IMR-90 (cell line): ENCODE data around the gene NPY2R. TPM values are rescaled to one million over a fixed set of nuclear protein-coding genes. Genes with fewer than 3 reads are reported as not detected.

Experiments used
- ATAC-seq: fragments of 200-7000 bp; cut with Tn5 transposase; 2 replicates; pipeline ENCODE4 v1.9.1; 2020; ENCODE audit warnings: low read depth, mild to moderate bottlenecking, moderate library complexity
- BruUV-seq: library from RNA; stranded (reverse); fragments of 400-500 nt; replicated peaks from 2 replicates; lab custom pipeline; 2021; lab: Mats Ljungman, UMichigan
- CTCF ChIA-PET: fragments of 300-600 bp; formaldehyde crosslinking; extraction: SDS; loops from one replicate; lab custom pipeline; 2021; ENCODE audit warnings: antibody characterized with exemption; lab: Yijun Ruan, JAX
- POLR2A ChIA-PET: fragments of 300-600 bp; sonication (Branson Sonifier 250); formaldehyde crosslinking; loops from one replicate; lab custom pipeline; 2022; ENCODE audit warnings: antibody characterized with exemption; ENCODE audit not compliant: unreplicated experiment; lab: Charles Lee
- DNase-seq: peaks from one replicate; pipeline ENCODE4 v3.0.0; 2013
- H2AFZ ChIP-seq: replicated peaks from 2 replicates; pipeline ENCODE3; 2013; ENCODE audit warnings: low read length, mild to moderate bottlenecking; ENCODE audit not compliant: poor library complexity
- H2AK5ac ChIP-seq: 2 replicates; pipeline ENCODE4 v1.6.1; 2013; ENCODE audit warnings: low read depth, low read length, inconsistent platforms
- H2AK9ac ChIP-seq: replicated peaks from 2 replicates; pipeline ENCODE3; 2013; ENCODE audit warnings: mild to moderate bottlenecking, low read depth, low read length, moderate library complexity; ENCODE audit not compliant: poor library complexity
- H2BK120ac ChIP-seq: 2 replicates; pipeline ENCODE4 v1.6.1; 2013; ENCODE audit warnings: low read depth, low read length, inconsistent platforms
- H2BK15ac ChIP-seq: 3 replicates; pipeline ENCODE4 v1.6.1; 2013; ENCODE audit warnings: low read depth, low read length, inconsistent platforms
- H2BK20ac ChIP-seq: 2 replicates; pipeline ENCODE4 v1.6.1; 2013; ENCODE audit warnings: low read depth, mild to moderate bottlenecking, inconsistent platforms, low read length, moderate library complexity
- H2BK5ac ChIP-seq: 2 replicates; pipeline ENCODE4 v1.6.1; 2013; ENCODE audit warnings: mild to moderate bottlenecking, low read depth, low read length, inconsistent platforms; ENCODE audit not compliant: poor library complexity, severe bottlenecking
- H3K14ac ChIP-seq: replicated peaks from 2 replicates; pipeline ENCODE4 v1.6.1; 2013; ENCODE audit warnings: low read depth, low read length, inconsistent platforms
- H3K18ac ChIP-seq: 2 replicates; pipeline ENCODE4 v1.6.1; 2013; ENCODE audit warnings: low read depth, low read length, control low read depth
- H3K23ac ChIP-seq: 2 replicates; pipeline ENCODE4 v1.6.1; 2013; ENCODE audit warnings: low read depth, low read length, inconsistent platforms
- H3K27ac ChIP-seq: 2 replicates; pipeline ENCODE4 v1.5.1; 2013; ENCODE audit warnings: mild to moderate bottlenecking, control low read depth, low read length; ENCODE audit not compliant: insufficient read depth
- H3K27me3 ChIP-seq: 2 replicates; pipeline ENCODE4 v1.6.1; 2013; ENCODE audit warnings: low read length; ENCODE audit not compliant: control insufficient read depth, insufficient read depth
- H3K36me3 ChIP-seq: 2 replicates; pipeline ENCODE4 v1.6.1; 2013; ENCODE audit warnings: low read length, mixed read lengths; ENCODE audit not compliant: control insufficient read depth, insufficient read depth
- H3K4ac ChIP-seq: 2 replicates; pipeline ENCODE4 v1.6.1; 2013; ENCODE audit warnings: low read depth, low read length, inconsistent platforms
- H3K4me1 ChIP-seq: 2 replicates; pipeline ENCODE4 v1.6.1; 2013; ENCODE audit warnings: low read length, mixed read lengths; ENCODE audit not compliant: control insufficient read depth, insufficient read depth
- H3K4me2 ChIP-seq: 2 replicates; pipeline ENCODE4 v1.6.1; 2013; ENCODE audit warnings: low read depth, mild to moderate bottlenecking, control low read depth, low read length, moderate library complexity
- H3K4me3 ChIP-seq: 2 replicates; pipeline ENCODE4 v1.5.1; 2013; ENCODE audit warnings: low read depth, mild to moderate bottlenecking, control low read depth, low read length, moderate library complexity; ENCODE audit not compliant: insufficient read depth
- H3K56ac ChIP-seq: 2 replicates; pipeline ENCODE4 v1.6.1; 2013; ENCODE audit warnings: low read length, inconsistent platforms; ENCODE audit not compliant: insufficient read depth; ENCODE audit errors: extremely low read depth
- H3K79me1 ChIP-seq, 2 experiments: 2 replicates each; pipeline ENCODE4 v1.6.1; 2013; ENCODE audit warnings: low read length in 2 of 2, inconsistent platforms in 1 of 2, low read depth in 1 of 2
- H3K9ac ChIP-seq: 2 replicates; pipeline ENCODE4 v1.6.1; 2013; ENCODE audit warnings: low read depth, low read length, control low read depth
- H3K9me1 ChIP-seq: 2 replicates; pipeline ENCODE4 v1.6.1; 2013; ENCODE audit warnings: low read length, inconsistent platforms; ENCODE audit not compliant: insufficient read depth
- H3K9me3 ChIP-seq: 2 replicates; pipeline ENCODE4 v1.6.1; 2013; ENCODE audit warnings: low read length; ENCODE audit not compliant: control insufficient read depth, insufficient read depth
- H4K20me1 ChIP-seq: 2 replicates; pipeline ENCODE4 v1.6.1; 2013; ENCODE audit warnings: low read length, inconsistent platforms; ENCODE audit not compliant: insufficient read depth
- H4K5ac ChIP-seq: 2 replicates; pipeline ENCODE4 v1.6.1; 2013; ENCODE audit warnings: mild to moderate bottlenecking, low read depth, low read length, control low read depth
- H4K8ac ChIP-seq, 2 experiments: 2 replicates each; pipeline ENCODE4 v1.6.1; 2013; ENCODE audit warnings: low read depth in 2 of 2, low read length in 2 of 2, control low read depth in 1 of 2, inconsistent platforms in 1 of 2
- H4K91ac ChIP-seq: 2 replicates; pipeline ENCODE4 v1.6.1; 2013; ENCODE audit warnings: low read depth, low read length, inconsistent platforms; ENCODE audit not compliant: insufficient read depth
- BHLHE40 ChIP-seq: fragments of 150-350 bp; IDR thresholded peaks from 2 replicates; pipeline ENCODE4 v1.6.1; 2016; ENCODE audit warnings: mild to moderate bottlenecking, low read depth, low read length
- CEBPB ChIP-seq: IDR thresholded peaks from 2 replicates; pipeline ENCODE4 v1.6.1; 2012; ENCODE audit warnings: low read depth, low read length, improper control_type of control experiment
- CHD1 ChIP-seq: IDR thresholded peaks from 2 replicates; pipeline ENCODE4 v1.6.1; 2012; ENCODE audit warnings: low read depth, low read length, improper control_type of control experiment
- ELK1 ChIP-seq: fragments of 150-350 bp; IDR thresholded peaks from 2 replicates; pipeline ENCODE4 v1.6.1; 2016; ENCODE audit warnings: low read depth, mild to moderate bottlenecking, low read length, moderate library complexity, borderline replicate concordance
- FOS ChIP-seq: fragments of 150-350 bp; IDR thresholded peaks from 2 replicates; pipeline ENCODE4 v1.6.1; 2016; ENCODE audit warnings: low read depth, low read length
- MAFK ChIP-seq: IDR thresholded peaks from 2 replicates; pipeline ENCODE4 v1.6.1; 2012; ENCODE audit warnings: low read depth, low read length, improper control_type of control experiment
- MAZ ChIP-seq: IDR thresholded peaks from 2 replicates; pipeline ENCODE4 v1.6.1; 2012; ENCODE audit warnings: low read depth, mild to moderate bottlenecking, low read length, improper control_type of control experiment, moderate library complexity, borderline replicate concordance
- MXI1 ChIP-seq: IDR thresholded peaks from 2 replicates; pipeline ENCODE4 v1.6.1; 2012; ENCODE audit warnings: low read depth, mild to moderate bottlenecking, low read length, moderate library complexity, borderline replicate concordance
- NFE2L2 ChIP-seq: fragments of 150-350 bp; IDR thresholded peaks from 2 replicates; pipeline ENCODE4 v1.6.1; 2016; ENCODE audit warnings: low read depth, mild to moderate bottlenecking, low read length
- POLR2A ChIP-seq: IDR thresholded peaks from 2 replicates; pipeline ENCODE4 v1.6.1; 2012; ENCODE audit warnings: mild to moderate bottlenecking, low read depth, low read length
- RAD21 ChIP-seq: IDR thresholded peaks from 2 replicates; pipeline ENCODE4 v1.6.1; 2012; ENCODE audit warnings: low read length, improper control_type of control experiment
- RCOR1 ChIP-seq: IDR thresholded peaks from 2 replicates; pipeline ENCODE4 v1.6.1; 2012; ENCODE audit warnings: mild to moderate bottlenecking, low read length, improper control_type of control experiment; ENCODE audit not compliant: insufficient replicate concordance
- RFX5 ChIP-seq: IDR thresholded peaks from 2 replicates; pipeline ENCODE4 v1.8.0; 2012; ENCODE audit warnings: low read depth, mild to moderate bottlenecking, low read length, moderate library complexity
- SMC3 ChIP-seq: fragments of 150-350 bp; IDR thresholded peaks from 2 replicates; pipeline ENCODE4 v1.6.1; 2016; ENCODE audit warnings: low read depth, mild to moderate bottlenecking, antibody characterized with exemption, low read length, moderate library complexity
- USF2 ChIP-seq: fragments of 150-350 bp; IDR thresholded peaks from 2 replicates; pipeline ENCODE4 v1.6.1; 2017; ENCODE audit warnings: mild to moderate bottlenecking, antibody characterized with exemption, low read length, low read depth
- WGBS, 2 experiments: methylation state at CpG; one replicate each; pipeline versions ENCODE4 v1.1.5 to v1.1.7; 2013; ENCODE audit warnings: missing lambda C conversion rate in 2 of 2; ENCODE audit not compliant: insufficient read length in 1 of 2; ENCODE audit errors: extremely low coverage in 2 of 2; 5-methylcytosine and 5-hydroxymethylcytosine counted together
- dilution Hi-C: fragments of 300-500 bp; cut with HindIII; formaldehyde crosslinking; loops from one replicate; pipeline ENCODE4 v1.14.3; 2018; ENCODE audit warnings: low sequenced_read_pairs; ENCODE audit not compliant: unreplicated experiment
- in situ Hi-C: fragments of 300-500 bp; cut with MboI; formaldehyde crosslinking; loops from 3 replicates; pipeline ENCODE4 v1.14.3; 2019; ENCODE audit warnings: low sequenced_read_pairs, inconsistent platforms, mixed read lengths
- intact Hi-C: fragments of 100-400 bp; cut with micrococcal nuclease; formaldehyde crosslinking; loops from 2 replicates; pipeline ENCODE4 v1.10.0; 2022
- polyA plus RNA-seq, 3 experiments: library from polyadenylated mRNA; depleted of rRNA; stranded (reverse); fragments of >200 nt; gene quantifications; 2 replicates each; pipeline ENCODE4 v1.2.3, GENCODE V29; 2012; ENCODE audit warnings: low replicate concordance in 1 of 3
- total RNA-seq: library from RNA; depleted of rRNA; stranded (reverse); fragments of >200 nt; gene quantifications from 2 replicates; pipeline ENCODE4 v1.2.3, GENCODE V29; 2012
- TF ChIP-seq, protein P1 (sequence below): conservative IDR thresholded peaks from 2 replicates; pipeline ENCODE4 v1.5.1; 2012; ENCODE audit warnings: mild to moderate bottlenecking, low read depth, low read length, improper control_type of control experiment

NPY2R gene
- total and polyA plus RNA-seq, 2 of the 4 experiments (the other 2 are of a cell fraction) = not detected

- no peak overlapping the region for H4K91ac ChIP-seq
- H3K18ac ChIP-seq = no peak overlapping the region
- no peak overlapping the region for H2BK15ac ChIP-seq
- H2BK5ac ChIP-seq = no peak overlapping the region
- H3K36me3 ChIP-seq = no peaks in the 10 kb centered on the region
- H3K4me3 ChIP-seq = no peak overlapping the region
- CTCF ChIA-PET = no interaction called here
- no peak overlapping the region for H2AFZ ChIP-seq
- DNase-seq (no peak), ATAC-seq (no peak)
- POLR2A ChIA-PET = no interaction called here
- no peak overlapping the region for H2BK120ac ChIP-seq
- no TSS peak for BruUV-seq
- H3K9me1 ChIP-seq = no peaks in the 10 kb centered on the region
- no peak overlapping the region for H2BK20ac ChIP-seq
- H3K23ac ChIP-seq = no peak overlapping the region
- no peak overlapping the region for H2AK9ac ChIP-seq
- in situ Hi-C loops = no loop called here
- H4K20me1 ChIP-seq = no peaks in the 10 kb centered on the region
- no CpG with 5 or more reads among the region's 1 CpG for WGBS, 2 experiments
- H3K4ac ChIP-seq = no peak overlapping the region
- H3K14ac ChIP-seq = no peak overlapping the region
- H3K79me1 ChIP-seq = no peaks in the 10 kb centered on the region
- H4K5ac ChIP-seq = no peak overlapping the region
- intact Hi-C loops = no loop called here
- no peak overlapping the region for H3K4me2 ChIP-seq
- no peak overlapping the region for H3K27ac ChIP-seq
- no peak overlapping the region for H2AK5ac ChIP-seq
- no peak overlapping the region for H4K8ac ChIP-seq
- no peak overlapping the region for H3K9ac ChIP-seq
- H3K56ac ChIP-seq = no peak overlapping the region
- no peaks in the 10 kb centered on the region for H3K9me3 ChIP-seq
- no peaks in the 10 kb centered on the region for H3K27me3 ChIP-seq
- no peak for TF ChIP-seq RCOR1
- no peak for TF ChIP-seq USF2
- TF ChIP-seq CHD1 = no peak
- TF ChIP-seq ELK1 = no peak
- TF ChIP-seq BHLHE40 = no peak
- TF ChIP-seq CEBPB = no peak
- TF ChIP-seq MAZ = no peak
- no peak for TF ChIP-seq SMC3
- TF ChIP-seq POLR2A = no peak
- TF ChIP-seq MAFK = no peak
- no peak for TF ChIP-seq NFE2L2
- no peak for TF ChIP-seq RAD21
- TF ChIP-seq MXI1 = no peak
- TF ChIP-seq FOS = no peak
- TF ChIP-seq RFX5 = no peak
- TF ChIP-seq, protein P1, sequence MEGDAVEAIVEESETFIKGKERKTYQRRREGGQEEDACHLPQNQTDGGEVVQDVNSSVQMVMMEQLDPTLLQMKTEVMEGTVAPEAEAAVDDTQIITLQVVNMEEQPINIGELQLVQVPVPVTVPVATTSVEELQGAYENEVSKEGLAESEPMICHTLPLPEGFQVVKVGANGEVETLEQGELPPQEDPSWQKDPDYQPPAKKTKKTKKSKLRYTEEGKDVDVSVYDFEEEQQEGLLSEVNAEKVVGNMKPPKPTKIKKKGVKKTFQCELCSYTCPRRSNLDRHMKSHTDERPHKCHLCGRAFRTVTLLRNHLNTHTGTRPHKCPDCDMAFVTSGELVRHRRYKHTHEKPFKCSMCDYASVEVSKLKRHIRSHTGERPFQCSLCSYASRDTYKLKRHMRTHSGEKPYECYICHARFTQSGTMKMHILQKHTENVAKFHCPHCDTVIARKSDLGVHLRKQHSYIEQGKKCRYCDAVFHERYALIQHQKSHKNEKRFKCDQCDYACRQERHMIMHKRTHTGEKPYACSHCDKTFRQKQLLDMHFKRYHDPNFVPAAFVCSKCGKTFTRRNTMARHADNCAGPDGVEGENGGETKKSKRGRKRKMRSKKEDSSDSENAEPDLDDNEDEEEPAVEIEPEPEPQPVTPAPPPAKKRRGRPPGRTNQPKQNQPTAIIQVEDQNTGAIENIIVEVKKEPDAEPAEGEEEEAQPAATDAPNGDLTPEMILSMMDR = no peak
- no peaks in the 10 kb centered on the region for H3K4me1 ChIP-seq
- dilution Hi-C loops = no loop called here
These were observed 43.9 kb downstream of the NPY2R start for GRCh38 chr4:155252327-155252726.
